ENCODE results near the gene FBXL12. TPM values are rescaled to one million over a fixed set of nuclear protein-coding genes. Genes with fewer than 3 reads are reported as not detected.
"Not testable (repeated sequence)": the region's sequence is repeated elsewhere in the genome, so short reads cannot be mapped to it uniquely, and the experiment has no call there.

Gene FBXL12
- total and polyA plus RNA-seq, 12 donors, result 10.5 to 19.5 (median 11.9) TPM

- H3K4me3 ChIP-seq, result peak overlapping the region; percentile 28 to 75 (median 69)
- DNase-seq (peak; percentile 96 to 98), ATAC-seq (peak; percentile 80 to 87 (median 84))
- H3K4me1 ChIP-seq, result peaks cover 0 to 36% (median 16%) of the 10 kb centered on the region in 9 donors
- H3K9me3 ChIP-seq, result no peaks in the 10 kb centered on the region
- peak overlapping the region; percentile 48 to 90 (median 83) for H3K27ac ChIP-seq
- no peak for TF ChIP-seq CTCF (IDR thresholded peaks at IDR 0.05)
- H3K27me3 ChIP-seq, result no peaks in the 10 kb centered on the region
- WGBS, 2 donors, result 2 to 5% methylated on average over 46 to 50 of the region's 50 CpGs
- H3K36me3 ChIP-seq, result no peaks in the 10 kb centered on the region
- intact Hi-C loops (cut with DNase I), result loop anchor here in 9 of 10 donors (1.0 to 10.0 kb wide), 16 partner anchors 27 to 957 kb away; partner anchors contain the start of genes FBXL12 (in 4 of the 9), ZNF317 (in 3 of the 9), ZNF561 (in 3 of the 9) and ZNF121 (in 2 of the 9)
Observed at GRCh38 chr19:9791552-9792205, 27.2 kb downstream of the FBXL12 start.

GRCh38 chr19:9791073-9791367 lies 27.9 kb downstream of the FBXL12 start:
- Histone ChIP-seq H3K4me1 (peaks cover 0 to 35% (median 21%) of the 10 kb centered on the region in 9 donors), H3K27ac (peak overlapping the region in 8 of 10 donors; percentile 65 to 90 (median 85)), H3K4me3 (peak overlapping the region in 7 of 10 donors; percentile 62 to 75 (median 70))
- not testable (repeated sequence) for ATAC-seq, H3K27me3 ChIP-seq, DNase-seq, H3K9me3 ChIP-seq, H3K36me3 ChIP-seq
- 72 to 80% methylated on average over 6 of the region's 6 CpGs for WGBS, 2 donors
- intact Hi-C loops (cut with DNase I), result loop anchor here in 8 of 10 donors (2.0 to 10.0 kb wide), 13 partner anchors 164 to 956 kb away; partner anchors contain the start of genes ZNF317 (in 3 of the 8), ZNF121 (in 2 of the 8), MBD3L1 (in 1 of the 8) and ZNF266 (in 1 of the 8)

DNA sequence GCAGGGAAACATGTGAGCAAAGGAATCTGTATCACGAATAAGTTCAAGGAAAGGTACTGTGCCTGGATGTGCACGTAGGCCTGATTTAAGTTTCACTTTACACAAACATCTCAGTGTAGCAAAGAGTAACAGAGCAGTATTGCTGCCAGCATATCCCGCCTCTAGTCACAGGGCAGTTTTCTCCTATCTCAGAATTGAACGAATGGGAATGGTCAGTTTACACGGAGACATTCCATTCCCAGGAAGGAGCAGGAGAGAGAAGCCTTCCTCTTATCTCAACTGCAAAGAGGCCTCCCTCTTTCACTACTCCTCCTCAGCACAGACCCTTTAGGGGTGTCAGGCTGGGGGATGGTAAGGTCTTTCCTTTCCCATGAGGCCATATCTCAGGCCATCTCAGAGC lies 29.3 kb downstream of the FBXL12 start:
- not testable (repeated sequence) for ATAC-seq, H3K27me3 ChIP-seq, H3K9me3 ChIP-seq, H3K36me3 ChIP-seq, DNase-seq
- H3K4me1 ChIP-seq, result peaks cover 0 to 38% (median 27%) of the 10 kb centered on the region in 9 donors
- peak overlapping the region in 1 of 10 donors; percentile 7 for H3K4me3 ChIP-seq
- WGBS, 2 donors, result 32 to 33% methylated on average over 5 of the region's 5 CpGs
- peak overlapping the region in 1 of 10 donors; percentile 41 for H3K27ac ChIP-seq
- intact Hi-C loops (cut with DNase I), result loop anchor here in 3 of 10 donors (5.0 to 10.0 kb wide), 3 partner anchors 115 to 655 kb away; partner anchors contain the start of gene ZNF562 (in 2 of the 3)

DNA sequence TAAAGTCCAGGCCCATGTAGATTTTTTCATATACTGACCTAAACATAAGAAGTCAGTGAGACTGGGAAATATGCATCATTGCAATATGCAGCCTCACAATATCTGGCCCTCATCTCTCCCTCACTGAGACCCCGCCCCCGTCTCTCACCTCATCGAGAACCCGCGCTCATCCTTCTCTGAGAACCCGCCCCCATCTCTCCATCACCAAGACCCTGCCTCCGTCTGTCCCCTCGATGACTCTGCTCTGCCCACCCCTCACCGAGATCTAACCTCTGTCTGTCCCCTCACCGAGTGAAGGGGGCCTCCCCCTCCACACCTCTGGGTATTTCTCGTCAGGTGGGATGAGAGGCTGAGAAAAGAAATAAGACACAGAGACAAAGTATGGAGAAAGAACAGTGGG lies 29.8 kb downstream of the FBXL12 start:
- intact Hi-C loops (cut with DNase I), result loop anchor here in 3 of 10 donors (5.0 to 10.0 kb wide), 3 partner anchors 114 to 654 kb away; partner anchors contain the start of gene ZNF562 (in 2 of the 3)
- DNase-seq (no peak), ATAC-seq (no peak)
- 65 to 69% methylated on average over 11 of the region's 11 CpGs for WGBS, 2 donors
- no peak overlapping the region for H3K27ac ChIP-seq
- no peak for TF ChIP-seq CTCF (IDR thresholded peaks at IDR 0.05)
- no peak overlapping the region for H3K4me3 ChIP-seq
- H3K9me3 ChIP-seq, result no peaks in the 10 kb centered on the region
- H3K36me3 ChIP-seq, result no peaks in the 10 kb centered on the region
- H3K27me3 ChIP-seq, result no peaks in the 10 kb centered on the region
- peaks cover 0 to 42% (median 30%) of the 10 kb centered on the region in 9 donors for H3K4me1 ChIP-seq

- not testable (repeated sequence) for DNase-seq, H3K9me3 ChIP-seq, H3K27me3 ChIP-seq, ATAC-seq, H3K4me3 ChIP-seq, H3K36me3 ChIP-seq, H3K27ac ChIP-seq
- WGBS, 2 donors, result 91 to 95% methylated on average over 13 of the region's 13 CpGs
- intact Hi-C loops (cut with DNase I), result loop anchor here in 3 of 10 donors (5.0 to 10.0 kb wide), 3 partner anchors 114 to 654 kb away; partner anchors contain the start of gene ZNF562 (in 2 of the 3)
- peaks cover 0 to 42% (median 30%) of the 10 kb centered on the region in 9 donors for H3K4me1 ChIP-seq
Observed at GRCh38 chr19:9788604-9789003, 30.3 kb downstream of the FBXL12 start.

Data from heart right ventricle (tissue), 16 donors.